Stimulated activated CD4-positive, alpha-beta T cell treated with anti-CD3 and anti-CD28 coated beads, TNF-alpha, amount 100 ng/mL, for 1 hour (primary cell): ENCODE results near the gene TCF4.
A peak's percentile ranks its signal among the peaks of the same experiment; 100 is the strongest.

ENCODE experiments used
- DNase-seq, 3 donors: peaks; one replicate each; pipeline ENCODE4 v3.0.0-alpha.2; 2020; ENCODE audit warnings: low read depth in 3 of 3, low spot score in 1 of 3

The TCF4 gene

GRCh38 chr18:55588111-55588869, at the start of gene TCF4:
Gene TCF4, minus strand, starts transcription at chr18:55588192. Its CDS starts 1,076 bp downstream, at chr18:55587116.
- peak in 1 of 3 donors; percentile 1 for DNase-seq

- DNase-seq: no peak
Measured at GRCh38 chr18:55637204-55637603, 49.2 kb upstream of the TCF4 start.

- no peak for DNase-seq
Measured at GRCh38 chr18:55635439-55635838, 47.4 kb upstream of the TCF4 start.

DNA sequence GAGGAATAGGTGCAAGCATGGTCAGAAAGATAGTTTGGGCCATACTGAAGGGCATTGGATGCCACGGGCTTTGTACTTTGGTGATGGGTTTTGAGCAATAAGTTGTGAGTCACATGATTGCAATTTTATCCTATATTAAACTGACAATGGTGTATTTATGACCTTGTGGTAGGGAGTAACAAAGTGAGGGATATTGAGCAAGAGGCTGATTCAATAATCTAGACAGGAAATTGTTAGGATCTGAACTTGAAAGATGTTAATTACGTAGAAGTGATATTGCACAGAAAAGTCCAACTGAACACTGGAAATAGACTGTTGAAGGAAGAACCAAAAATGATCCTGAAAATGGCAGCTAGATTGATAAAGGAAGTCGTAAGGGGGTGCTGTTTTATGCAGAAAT, 46.6 kb upstream of the TCF4 start:
- no peak for DNase-seq

DNA sequence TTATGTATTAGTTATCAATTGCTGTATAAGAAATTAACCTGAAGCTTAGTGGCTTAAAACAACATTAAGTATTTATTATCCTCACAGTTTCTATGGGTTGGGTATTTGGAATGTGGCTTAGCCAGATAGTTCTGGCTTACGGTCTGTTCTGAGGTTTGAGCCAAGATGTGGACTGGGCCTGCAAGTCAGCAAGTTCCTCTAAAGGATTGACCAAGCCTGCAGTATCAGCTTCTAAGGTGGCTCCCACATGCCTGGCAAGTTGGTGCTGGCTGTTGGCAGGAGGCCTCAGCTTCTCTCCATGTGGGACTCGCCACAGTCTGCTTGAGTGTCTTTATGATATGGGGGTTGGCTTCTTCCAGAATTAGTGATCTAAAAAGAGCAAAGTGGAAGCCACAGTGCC, 45.0 kb upstream of the TCF4 start:
- no peak for DNase-seq

- DNase-seq: no peak
Measured at GRCh38 chr18:55629133-55629532, 41.1 kb upstream of the TCF4 start.

DNA sequence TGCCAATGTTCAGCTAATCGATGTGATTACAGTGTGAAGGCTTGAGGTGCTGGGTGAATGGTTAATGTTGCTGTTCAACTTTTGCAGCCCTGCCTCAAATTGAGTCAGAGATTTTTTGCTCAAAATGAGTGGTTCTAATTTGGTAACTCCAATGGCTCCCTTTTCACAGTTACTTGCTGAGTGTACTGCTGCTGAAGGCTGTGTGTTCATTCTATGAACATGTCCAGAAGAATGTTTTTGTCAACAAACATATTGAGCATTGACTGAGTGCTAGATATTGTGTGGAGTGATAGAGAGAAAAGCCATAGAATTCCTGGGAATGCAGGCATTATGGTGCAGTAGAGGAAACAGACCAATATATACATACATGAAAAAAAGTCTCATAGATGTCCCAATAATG, 39.0 kb upstream of the TCF4 start:
- no peak for DNase-seq

DNA sequence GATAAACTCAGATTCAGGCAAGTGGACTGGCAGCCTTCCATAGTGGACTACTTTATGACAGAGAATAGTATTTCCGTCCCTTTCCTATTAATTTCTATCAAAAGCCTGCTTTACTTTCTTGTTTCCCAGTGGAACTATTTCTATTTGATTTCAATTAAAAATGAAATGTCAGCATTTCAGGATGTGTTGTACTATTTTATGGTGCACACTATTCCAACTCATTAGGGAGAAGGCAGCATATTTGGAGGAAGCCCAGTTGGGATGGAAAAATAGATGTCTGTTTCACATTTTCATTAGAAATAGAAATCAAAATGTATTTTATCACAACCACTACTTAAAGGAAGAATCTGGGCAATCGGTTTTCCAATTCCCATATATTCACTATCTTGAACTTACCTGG, 37.9 kb upstream of the TCF4 start:
- no peak for DNase-seq

DNA sequence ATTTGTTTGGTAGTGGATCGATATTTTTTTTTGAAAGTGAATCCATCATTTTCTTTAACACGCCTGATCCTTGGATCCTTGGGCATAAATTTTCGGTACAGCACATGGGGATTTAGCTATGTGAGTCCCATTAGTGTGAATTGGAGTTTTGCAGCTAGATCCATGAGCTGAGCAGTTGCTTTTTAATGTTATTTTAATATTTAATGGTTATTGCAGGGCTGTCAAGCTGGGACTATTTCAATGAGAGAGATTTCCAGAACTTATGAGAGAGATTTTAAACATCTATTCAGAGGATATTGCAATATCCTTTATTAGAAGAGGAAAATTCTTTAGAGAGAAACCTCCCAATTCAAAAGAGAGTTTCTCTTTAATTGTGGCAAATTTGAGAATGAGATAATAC, 35.6 kb upstream of the TCF4 start:
- DNase-seq: no peak

DNA sequence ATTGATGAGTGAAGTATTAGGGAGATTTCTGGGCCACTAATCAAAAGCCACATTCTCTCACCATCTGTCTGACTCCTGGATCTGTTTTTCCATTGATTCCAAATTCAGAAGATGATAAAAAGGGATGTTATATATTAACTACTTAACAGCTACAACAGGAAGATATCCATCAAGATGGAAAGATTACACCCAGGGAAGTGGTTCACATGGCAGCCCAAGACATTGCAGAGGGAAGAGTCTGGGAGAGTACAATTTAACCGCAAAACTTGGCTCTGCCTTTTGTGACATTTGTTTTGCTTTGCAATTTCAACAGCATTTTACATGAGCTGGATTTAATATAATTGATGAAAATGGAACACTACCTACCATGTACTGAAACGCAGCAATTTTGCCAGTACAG, 22.5 kb upstream of the TCF4 start:
- no peak for DNase-seq

DNA sequence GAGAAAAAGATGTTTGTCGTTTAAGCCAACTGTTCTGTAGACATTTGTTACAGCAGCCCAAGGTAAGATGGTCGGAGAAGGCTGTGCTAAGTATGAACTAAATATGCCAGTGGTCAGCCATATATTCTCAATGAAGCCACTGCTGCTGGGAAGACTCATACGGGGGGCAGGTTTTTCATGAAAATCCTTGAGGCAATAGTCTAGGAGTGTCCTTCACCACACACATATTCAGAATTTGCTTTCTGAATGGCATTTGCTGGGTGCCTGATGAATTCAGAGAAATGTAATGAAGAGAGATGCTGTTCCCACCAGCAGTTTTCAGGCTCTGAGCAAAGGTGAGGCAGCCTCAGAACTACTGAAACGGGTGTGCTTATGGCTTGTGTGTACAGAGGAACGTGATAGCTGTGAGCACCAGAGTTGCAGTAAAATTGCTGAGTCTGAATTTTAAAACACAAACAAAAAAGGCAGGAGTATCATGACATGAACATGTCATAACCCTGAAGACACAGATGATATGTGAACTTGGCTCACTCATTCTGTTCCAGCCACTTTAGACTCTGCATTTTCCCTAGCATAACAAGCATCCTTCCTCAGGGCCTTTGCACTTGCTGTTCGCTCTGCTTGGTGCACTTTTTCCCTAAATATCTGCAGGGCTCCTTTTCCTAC, 21.3 kb upstream of the TCF4 start:
- DNase-seq: no peak

GRCh38 chr18:55608497-55608896, 20.5 kb upstream of the TCF4 start:
- DNase-seq: no peak

DNA sequence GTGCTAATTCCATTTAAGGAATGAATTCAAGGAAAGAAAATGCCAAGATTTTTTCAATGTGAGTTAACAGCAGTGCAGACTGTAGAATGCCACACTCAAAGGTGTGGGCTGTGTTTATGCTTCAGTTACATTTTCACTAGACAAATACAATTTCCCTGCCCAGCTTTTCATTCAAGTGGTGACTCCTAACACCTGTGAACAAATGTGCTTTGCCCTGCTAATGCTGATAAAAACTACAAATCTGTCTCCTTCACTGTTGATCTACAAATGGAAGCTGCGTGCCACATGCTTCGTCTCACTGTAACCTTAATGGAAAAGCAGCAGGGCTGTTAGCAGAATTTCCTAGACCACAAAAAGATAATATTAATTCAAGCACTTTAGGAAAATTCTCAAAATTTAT, 19.8 kb upstream of the TCF4 start:
- no peak for DNase-seq

DNA sequence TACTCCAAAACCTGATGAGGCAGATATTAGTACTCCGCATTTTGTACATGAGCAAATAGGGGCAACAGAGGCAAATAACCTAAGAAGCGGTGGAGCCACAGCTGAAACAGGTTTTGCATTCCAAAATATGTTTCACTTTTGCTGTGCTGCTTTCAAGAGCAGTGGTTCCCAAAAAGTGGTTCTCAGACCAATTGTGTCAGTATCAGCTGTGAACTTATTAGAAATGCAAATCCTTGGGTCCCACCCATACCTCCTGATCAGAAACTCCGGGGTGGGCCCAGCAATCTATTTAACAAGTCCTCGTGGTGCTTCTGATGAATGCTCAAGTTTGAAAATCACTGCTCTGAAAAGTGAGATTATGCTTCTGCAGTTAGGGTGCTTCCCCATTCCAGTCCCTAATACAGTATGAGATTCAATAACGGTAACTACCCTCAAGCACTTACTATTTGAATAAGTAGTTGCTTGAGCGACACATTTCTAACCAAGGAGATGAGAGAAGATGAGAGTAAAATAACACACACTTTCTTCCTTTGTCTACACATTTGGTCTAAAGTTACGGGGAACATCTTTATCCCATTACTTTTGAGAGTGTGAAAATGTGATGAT, 17.8 kb upstream of the TCF4 start:
- no peak for DNase-seq

- DNase-seq: no peak
Measured at GRCh38 chr18:55603775-55604174, 15.8 kb upstream of the TCF4 start.

GRCh38 chr18:55593888-55594287, 5.9 kb upstream of the TCF4 start:
- DNase-seq: no peak

- DNase-seq: no peak
Measured at GRCh38 chr18:55592572-55592971, 4.6 kb upstream of the TCF4 start.

- no peak for DNase-seq
Measured at GRCh38 chr18:55592106-55592505, 4.1 kb upstream of the TCF4 start.

DNA sequence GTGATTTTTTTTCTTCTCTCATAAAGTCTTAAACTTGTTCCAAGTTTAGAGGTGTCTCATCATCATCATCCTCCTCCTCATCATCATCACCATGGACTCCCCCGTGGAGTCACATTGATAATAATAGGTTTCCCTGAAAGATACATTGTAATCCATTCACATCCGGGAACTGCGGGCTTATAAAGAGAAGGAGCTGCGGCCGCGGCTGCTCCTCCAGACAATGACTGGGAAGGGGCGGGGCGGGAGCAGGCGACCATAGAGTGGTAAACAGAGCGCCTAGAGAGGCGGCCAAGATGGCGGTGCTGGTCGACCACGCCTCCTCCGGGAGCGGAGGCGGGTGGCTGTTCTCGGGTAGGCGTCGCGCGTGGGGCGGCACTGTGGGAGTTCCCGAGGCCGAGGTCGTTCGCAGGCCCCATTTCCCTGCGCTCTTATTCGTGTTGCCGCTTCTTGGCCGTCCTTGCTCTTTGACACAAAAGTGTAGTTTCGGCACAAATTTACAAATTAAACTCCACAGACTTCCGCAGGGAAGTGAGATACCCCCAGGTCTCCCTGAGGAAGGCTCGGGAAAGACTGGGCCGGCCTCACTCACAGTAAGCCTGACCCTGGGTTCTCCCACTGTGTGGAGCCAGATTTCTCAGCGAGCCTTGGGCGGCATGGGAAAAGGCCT, 1.8 kb upstream of the TCF4 start:
- DNase-seq: peak; percentile 3 to 50 (median 23)

- no peak for DNase-seq
Measured at GRCh38 chr18:55588870-55589595, 1.0 kb upstream of the TCF4 start.

DNA sequence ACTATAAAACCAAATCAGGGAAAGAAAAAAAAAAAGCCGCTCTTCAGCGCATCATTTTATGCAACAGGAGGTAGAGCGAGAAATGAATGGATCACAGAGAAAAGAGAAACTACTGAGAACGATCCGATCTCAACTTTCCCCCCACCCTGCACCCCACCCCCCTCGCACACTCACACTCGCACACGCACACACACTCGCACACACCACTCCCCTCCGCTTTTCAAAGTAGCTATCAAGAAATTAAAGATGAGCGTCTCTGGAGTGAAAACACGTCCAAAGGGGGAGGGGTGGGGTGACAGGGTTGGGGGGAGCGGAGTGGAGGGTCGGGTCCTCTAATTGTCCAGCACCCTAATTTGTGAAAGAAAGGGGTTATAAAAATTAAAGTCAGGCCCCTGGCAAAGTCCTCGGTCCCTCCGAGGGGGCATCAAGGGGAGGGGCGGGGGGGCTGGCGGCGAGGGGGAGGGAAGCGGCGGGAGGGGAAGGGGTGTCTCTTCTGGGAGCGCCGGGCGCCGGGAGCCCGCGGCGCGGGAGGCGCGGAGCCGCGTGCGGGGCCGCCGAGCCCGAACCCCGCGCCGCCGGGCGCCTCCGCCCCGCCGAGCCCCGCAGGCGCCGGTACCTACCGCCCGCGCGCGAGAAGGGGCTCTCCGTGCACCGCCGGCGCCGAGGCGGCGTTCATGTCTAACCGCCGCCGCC, 428 bp downstream of the TCF4 start:
- no peak for DNase-seq
